HepG2 (cell line): Measurements from ENCODE around the gene PELI1. TPM values are rescaled to one million over a fixed set of nuclear protein-coding genes. Genes with fewer than 3 reads are reported as not detected.

Experiments
- ATAC-seq: fragments of 200-7000 bp; cut with Tn5 transposase; 3 replicates; pipeline ENCODE4 v1.9.1; 2020; ENCODE audit warnings: mild to moderate bottlenecking, moderate library complexity
- BruUV-seq: library from RNA; stranded (reverse); fragments of 400-500 nt; replicated peaks from 2 replicates; lab custom pipeline; 2021; lab: Mats Ljungman, UMichigan
- CTCF ChIA-PET: fragments of 300-600 bp; formaldehyde crosslinking; extraction: SDS; loops from one replicate; lab custom pipeline; 2021; ENCODE audit warnings: low total read pairs, inconsistent platforms, low intra/inter-chr PET ratio; lab: Yijun Ruan, JAX
- POLR2A ChIA-PET: fragments of 350-600 bp; sonication (Branson Sonifier 250); formaldehyde crosslinking; loops from one replicate; lab custom pipeline; 2020; ENCODE audit warnings: antibody characterized with exemption, inconsistent platforms; lab: Yijun Ruan, JAX
- DNase-seq: peaks from one replicate; pipeline ENCODE4 v3.0.0-alpha.2; 2015; ENCODE audit warnings: low spot score
- FAIRE-seq: peaks from 3 replicates; lab custom pipeline; 2011; peaks lifted over from hg19 to GRCh38; lab: Jason Lieb, UNC
- H2AFZ ChIP-seq: one replicate; pipeline ENCODE4 v1.6.1; 2011; ENCODE audit warnings: low read length, inconsistent platforms
- H3K27ac ChIP-seq: fragments of 300-600 bp; 3 replicates; pipeline ENCODE4 v1.8.0; 2011; ENCODE audit warnings: mixed run types, mild to moderate bottlenecking, mixed read lengths, low read length, inconsistent platforms; ENCODE audit not compliant: insufficient read depth; ENCODE audit errors: extremely low read length
- H3K27me3 ChIP-seq, 2 experiments: fragments of 200-600 bp in 1 of 2; 2 replicates in 1 of 2; 3 replicates in 1 of 2; pipeline versions ENCODE4 v1.6.0 to v1.8.0; 2011; ENCODE audit warnings: low read length in 2 of 2, mild to moderate bottlenecking in 2 of 2, moderate library complexity in 2 of 2, inconsistent platforms in 1 of 2; ENCODE audit not compliant: insufficient read depth in 2 of 2, control insufficient read depth in 1 of 2
- H3K36me3 ChIP-seq, 2 experiments: fragments of 200-600 bp in 1 of 2; replicated peaks in 1 of 2; 2 replicates in 1 of 2; 3 replicates in 1 of 2; pipeline versions ENCODE4 v1.5.1 to v1.8.0; 2011; ENCODE audit warnings: low read length in 2 of 2, inconsistent platforms in 1 of 2; ENCODE audit not compliant: insufficient read depth in 2 of 2, control insufficient read depth in 1 of 2
- H3K4me1 ChIP-seq: 2 replicates; pipeline ENCODE4 v1.5.1; 2012; ENCODE audit warnings: low read length, inconsistent platforms; ENCODE audit not compliant: insufficient read depth
- H3K4me2 ChIP-seq: 2 replicates; pipeline ENCODE4 v1.6.0; 2011; ENCODE audit warnings: low read depth, low read length, inconsistent platforms
- H3K4me3 ChIP-seq, 3 experiments: fragments of 200-600 bp in 1 of 3; sonication (generic), shearing (Covaris generic) in 1 of 3; replicated peaks in 1 of 3; 2 replicates each; pipeline ENCODE4 v1.5.1; 2011 to 2016; ENCODE audit warnings: low read length in 3 of 3, inconsistent platforms in 2 of 3, low read depth in 2 of 3, mild to moderate bottlenecking in 2 of 3, control low read depth in 1 of 3, mixed read lengths in 1 of 3; ENCODE audit not compliant: insufficient read depth in 1 of 3
- H3K79me2 ChIP-seq: one replicate; pipeline ENCODE4 v1.6.1; 2011; ENCODE audit warnings: low read length, inconsistent platforms; ENCODE audit not compliant: insufficient read depth
- H3K9ac ChIP-seq: 2 replicates; pipeline ENCODE4 v1.6.0; 2011; ENCODE audit warnings: mild to moderate bottlenecking, low read depth, low read length, inconsistent platforms; ENCODE audit not compliant: insufficient read depth
- H3K9me3 ChIP-seq: 2 replicates; pipeline ENCODE4 v1.5.1; 2012; ENCODE audit warnings: mild to moderate bottlenecking, low read length
- H4K20me1 ChIP-seq: 2 replicates; pipeline ENCODE4 v1.6.0; 2011; ENCODE audit warnings: inconsistent platforms, mild to moderate bottlenecking, low read length, moderate library complexity; ENCODE audit not compliant: insufficient read depth
- ATF7 ChIP-seq, 2 experiments: fragments of 450-650 bp in 1 of 2; sonication (generic) in 1 of 2; formaldehyde crosslinking in 1 of 2; IDR thresholded peaks; 2 replicates each; pipeline versions ENCODE4 v1.4.0 to v1.6.1; 2016 to 2020; ENCODE audit warnings: antibody characterized with exemption in 1 of 2, mild to moderate bottlenecking in 1 of 2, missing genetic modification reagents in 1 of 2
- DMAP1 ChIP-seq: IDR thresholded peaks from 2 replicates; pipeline ENCODE4 v1.6.1; 2016
- EP300 ChIP-seq, 3 experiments: sonication (generic) in 1 of 3; formaldehyde crosslinking in 1 of 3; IDR thresholded peaks; 2 replicates each; pipeline versions ENCODE4 v1.5.1 to v1.6.1; 2011 to 2020; ENCODE audit warnings: low read depth in 2 of 3, low read length in 2 of 3, borderline replicate concordance in 1 of 3, improper control_type of control experiment in 1 of 3, mild to moderate bottlenecking in 1 of 3, missing genetic modification reagents in 1 of 3, moderate library complexity in 1 of 3
- IKZF4 ChIP-seq: sonication (generic); formaldehyde crosslinking; IDR thresholded peaks from 2 replicates; pipeline ENCODE4 v1.5.1; 2020; ENCODE audit warnings: borderline replicate concordance, mild to moderate bottlenecking, low read depth, missing genetic modification reagents; ENCODE audit errors: not compliant biosample characterization
- MATR3 ChIP-seq: sonication (generic); formaldehyde crosslinking; IDR thresholded peaks from 2 replicates; pipeline ENCODE4 v1.4.0; 2020; ENCODE audit warnings: missing genetic modification reagents
- MBD4 ChIP-seq: IDR thresholded peaks from 2 replicates; pipeline ENCODE4 v1.6.1; 2012; ENCODE audit warnings: low read length, inconsistent platforms, borderline replicate concordance
- MEF2D ChIP-seq: sonication (generic); formaldehyde crosslinking; IDR thresholded peaks from 2 replicates; pipeline ENCODE4 v1.5.1; 2020; ENCODE audit warnings: mild to moderate bottlenecking, missing genetic modification reagents
- RBM39 ChIP-seq: fragments of 200-400 bp; formaldehyde crosslinking; IDR thresholded peaks from one replicate; pipeline ENCODE4 v1.6.1; 2018; ENCODE audit warnings: antibody characterized with exemption, mild to moderate bottlenecking, low read depth, low read length; ENCODE audit not compliant: poor library complexity, severe bottlenecking
- TP53 ChIP-seq: sonication (generic); formaldehyde crosslinking; conservative IDR thresholded peaks from 2 replicates; pipeline ENCODE4 v1.4.0; 2020; ENCODE audit warnings: missing genetic modification reagents
- ZNF225 ChIP-seq: sonication (generic); formaldehyde crosslinking; IDR thresholded peaks from 2 replicates; pipeline ENCODE4 v1.4.0; 2020; ENCODE audit warnings: mild to moderate bottlenecking, missing genetic modification reagents
- ZNF768 ChIP-seq: sonication (generic); formaldehyde crosslinking; IDR thresholded peaks from 2 replicates; pipeline ENCODE4 v1.4.0; 2020; ENCODE audit warnings: missing genetic modification reagents
- WGBS: methylation state at CpG from one replicate; pipeline ENCODE4 v1.1.6; 2017; ENCODE audit warnings: low lambda C conversion rate; 5-methylcytosine and 5-hydroxymethylcytosine counted together
- in situ Hi-C: cut with HindIII; loops from 2 replicates; pipeline ENCODE4 v1.10.0; 2017; ENCODE audit warnings: low pct_unique_long_range_greater_than_20kb; ENCODE audit not compliant: extremely low pct_ligation_motif_present
- intact Hi-C: fragments of 100-400 bp; cut with micrococcal nuclease; formaldehyde crosslinking; loops from one replicate; pipeline ENCODE4 v1.10.0; 2022; ENCODE audit not compliant: unreplicated experiment
- polyA plus RNA-seq, 8 experiments: library from polyadenylated mRNA; depleted of rRNA in 3 of 8; stranded (reverse) in 7 of 8; unstranded in 1 of 8; fragments of >200 nt; fragmentation: Illumina TruSeq in 4 of 8; extraction: Trizol in 4 of 8; gene quantifications; 2 replicates each; pipeline versions ENCODE4 v1.2.1 to v1.2.3, GENCODE V29; 2011 to 2016; ENCODE audit warnings: low read depth in 4 of 8, missing spikeins in 1 of 8, mixed read lengths in 1 of 8; ENCODE audit not compliant: insufficient read depth in 1 of 8
- total RNA-seq, 5 experiments: library from RNA; depleted of rRNA; stranded (reverse); fragments of >200 nt; fragmentation: Illumina TruSeq; extraction: Trizol; gene quantifications; 2 replicates each; pipeline ENCODE4 v1.2.3, GENCODE V29; 2016; ENCODE audit warnings: low read depth in 1 of 5
- TF ChIP-seq, protein P1 (sequence below): sonication (generic); formaldehyde crosslinking; IDR thresholded peaks from 2 replicates; pipeline ENCODE4 v1.4.0; 2020; ENCODE audit warnings: mild to moderate bottlenecking, missing genetic modification reagents, borderline replicate concordance
- TF ChIP-seq, protein P2 (sequence below): sonication (generic); formaldehyde crosslinking; IDR thresholded peaks from 2 replicates; pipeline ENCODE4 v1.5.1; 2020; ENCODE audit warnings: missing genetic modification reagents, mild to moderate bottlenecking, borderline replicate concordance
- TF ChIP-seq, protein P3 (sequence below): sonication (generic); formaldehyde crosslinking; conservative IDR thresholded peaks from 2 replicates; pipeline ENCODE4 v1.4.0; 2020; ENCODE audit warnings: missing genetic modification reagents

Gene PELI1
- total and polyA plus RNA-seq, 2 of the 13 experiments (the other 11 are each of a cell fraction or from before 2014, with no cell fraction given), result 12.5 to 16.2 TPM

DNA sequence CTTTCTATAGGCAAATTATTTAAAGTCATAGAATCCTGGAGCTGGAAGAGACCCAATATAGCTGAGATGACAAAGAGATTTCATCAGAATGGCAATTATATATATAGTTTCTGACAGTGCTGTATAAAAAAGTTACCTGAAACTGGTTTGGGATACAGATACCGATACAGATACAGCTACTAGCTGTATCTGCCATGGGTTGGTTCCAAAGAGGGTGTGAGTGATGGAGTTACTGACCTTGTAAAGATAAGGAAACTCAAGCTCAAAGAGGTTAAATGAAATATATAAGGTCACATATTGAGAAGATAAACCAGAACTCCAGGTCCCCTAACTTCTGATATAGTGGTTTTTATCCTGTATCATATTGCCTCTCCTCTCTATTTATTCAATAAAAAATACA, 10.9 kb downstream of the PELI1 start:
- DNase-seq (no peak), FAIRE-seq (no peak), ATAC-seq (no peak)
- Histone ChIP-seq H3K9me3 (no peaks in the 10 kb centered on the region), H3K4me2 (no peak overlapping the region), H3K4me3 (no peak overlapping the region), H3K36me3 (peaks cover 3% of the 10 kb centered on the region in 2 experiments; a peak in 3 of 5 replicates), H3K79me2 (peaks cover 97% of the 10 kb centered on the region), H3K27me3 (no peaks in the 10 kb centered on the region), H3K4me1 (peaks cover 26% of the 10 kb centered on the region), H4K20me1 (no peaks in the 10 kb centered on the region), H3K27ac (no peak overlapping the region), H3K9ac (no peak overlapping the region), H2AFZ (no peak overlapping the region)
- POLR2A ChIA-PET, result no interaction called here
- WGBS, result 97% methylated on average over 1 of the region's 1 CpG
- no TSS peak for BruUV-seq
- CTCF ChIA-PET, result no interaction called here
- in situ Hi-C loops, result no loop called here
- intact Hi-C loops, result no loop called here
- TF ChIP-seq EP300 (IDR thresholded peaks at IDR 0.05; ENCODE audit: low read depth in 2 of 2, low read length in 2 of 2) (no peak), EP300 (CRISPR knock-in tag; IDR thresholded peaks at IDR 0.05; ENCODE audit: borderline replicate concordance) (no peak), RBM39 (no peak), ATF7 (IDR thresholded peaks at IDR 0.05) (no peak), ATF7 (CRISPR knock-in tag; IDR thresholded peaks at IDR 0.05) (no peak), DMAP1 (CRISPR knock-in tag) (no peak), MATR3 (CRISPR knock-in tag) (no peak), TP53 (no peak), MBD4 (no peak), MEF2D (CRISPR knock-in tag) (no peak), IKZF4 (CRISPR knock-in tag) (no peak), ZNF225 (no peak), ZNF768 (no peak)
- TF ChIP-seq, protein P1, sequence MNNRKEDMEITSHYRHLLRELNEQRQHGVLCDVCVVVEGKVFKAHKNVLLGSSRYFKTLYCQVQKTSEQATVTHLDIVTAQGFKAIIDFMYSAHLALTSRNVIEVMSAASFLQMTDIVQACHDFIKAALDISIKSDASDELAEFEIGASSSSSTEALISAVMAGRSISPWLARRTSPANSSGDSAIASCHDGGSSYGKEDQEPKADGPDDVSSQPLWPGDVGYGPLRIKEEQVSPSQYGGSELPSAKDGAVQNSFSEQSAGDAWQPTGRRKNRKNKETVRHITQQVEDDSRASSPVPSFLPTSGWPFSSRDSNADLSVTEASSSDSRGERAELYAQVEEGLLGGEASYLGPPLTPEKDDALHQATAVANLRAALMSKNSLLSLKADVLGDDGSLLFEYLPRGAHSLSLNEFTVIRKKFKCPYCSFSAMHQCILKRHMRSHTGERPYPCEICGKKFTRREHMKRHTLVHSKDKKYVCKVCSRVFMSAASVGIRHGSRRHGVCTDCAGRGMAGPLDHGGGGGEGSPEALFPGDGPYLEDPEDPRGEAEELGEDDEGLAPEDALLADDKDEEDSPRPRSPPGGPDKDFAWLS (CRISPR knock-in tag), result no peak
- TF ChIP-seq, protein P2, sequence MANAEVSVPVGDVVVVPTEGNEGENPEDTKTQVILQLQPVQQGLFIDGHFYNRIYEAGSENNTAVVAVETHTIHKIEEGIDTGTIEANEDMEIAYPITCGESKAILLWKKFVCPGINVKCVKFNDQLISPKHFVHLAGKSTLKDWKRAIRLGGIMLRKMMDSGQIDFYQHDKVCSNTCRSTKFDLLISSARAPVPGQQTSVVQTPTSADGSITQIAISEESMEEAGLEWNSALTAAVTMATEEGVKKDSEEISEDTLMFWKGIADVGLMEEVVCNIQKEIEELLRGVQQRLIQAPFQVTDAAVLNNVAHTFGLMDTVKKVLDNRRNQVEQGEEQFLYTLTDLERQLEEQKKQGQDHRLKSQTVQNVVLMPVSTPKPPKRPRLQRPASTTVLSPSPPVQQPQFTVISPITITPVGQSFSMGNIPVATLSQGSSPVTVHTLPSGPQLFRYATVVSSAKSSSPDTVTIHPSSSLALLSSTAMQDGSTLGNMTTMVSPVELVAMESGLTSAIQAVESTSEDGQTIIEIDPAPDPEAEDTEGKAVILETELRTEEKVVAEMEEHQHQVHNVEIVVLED (CRISPR knock-in tag), result no peak
- TF ChIP-seq, protein P3, sequence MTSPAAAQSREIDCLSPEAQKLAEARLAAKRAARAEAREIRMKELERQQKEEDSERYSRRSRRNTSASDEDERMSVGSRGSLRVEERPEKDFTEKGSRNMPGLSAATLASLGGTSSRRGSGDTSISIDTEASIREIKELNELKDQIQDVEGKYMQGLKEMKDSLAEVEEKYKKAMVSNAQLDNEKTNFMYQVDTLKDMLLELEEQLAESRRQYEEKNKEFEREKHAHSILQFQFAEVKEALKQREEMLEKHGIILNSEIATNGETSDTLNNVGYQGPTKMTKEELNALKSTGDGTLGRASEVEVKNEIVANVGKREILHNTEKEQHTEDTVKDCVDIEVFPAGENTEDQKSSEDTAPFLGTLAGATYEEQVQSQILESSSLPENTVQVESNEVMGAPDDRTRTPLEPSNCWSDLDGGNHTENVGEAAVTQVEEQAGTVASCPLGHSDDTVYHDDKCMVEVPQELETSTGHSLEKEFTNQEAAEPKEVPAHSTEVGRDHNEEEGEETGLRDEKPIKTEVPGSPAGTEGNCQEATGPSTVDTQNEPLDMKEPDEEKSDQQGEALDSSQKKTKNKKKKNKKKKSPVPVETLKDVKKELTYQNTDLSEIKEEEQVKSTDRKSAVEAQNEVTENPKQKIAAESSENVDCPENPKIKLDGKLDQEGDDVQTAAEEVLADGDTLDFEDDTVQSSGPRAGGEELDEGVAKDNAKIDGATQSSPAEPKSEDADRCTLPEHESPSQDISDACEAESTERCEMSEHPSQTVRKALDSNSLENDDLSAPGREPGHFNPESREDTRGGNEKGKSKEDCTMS, result no peak
